Fibroblast of skin of back (primary cell): ENCODE measurements around the gene RPS6KA2.

Experiments used
- DNase-seq: peaks from one replicate; pipeline ENCODE4 v3.0.0-alpha.2; 2013

Gene RPS6KA2

GRCh38 chr6:166633732-166634535 is 6.9 kb upstream of the RPS6KA2 start:
- peak; percentile 73 for DNase-seq

DNA sequence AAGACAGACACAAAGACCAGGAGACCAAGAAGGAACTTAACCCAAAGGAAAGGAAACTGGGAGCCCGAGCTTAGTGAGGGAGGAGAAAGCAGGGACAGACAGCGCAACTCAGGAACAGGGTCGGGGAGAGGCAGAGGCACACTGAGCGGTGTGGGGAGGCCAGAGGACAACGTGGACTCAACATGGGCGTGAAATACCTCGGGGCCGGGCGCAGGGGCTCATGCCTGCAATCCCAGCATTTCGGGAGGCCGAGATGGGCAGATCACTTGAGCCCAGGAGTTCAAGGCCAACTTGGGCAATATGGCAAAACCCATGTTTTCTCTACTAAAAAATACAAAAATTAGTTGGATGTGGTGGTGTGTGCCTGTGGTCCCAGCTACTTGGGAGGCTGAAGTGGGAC is 5.7 kb upstream of the RPS6KA2 start:
- no peak for DNase-seq

DNA sequence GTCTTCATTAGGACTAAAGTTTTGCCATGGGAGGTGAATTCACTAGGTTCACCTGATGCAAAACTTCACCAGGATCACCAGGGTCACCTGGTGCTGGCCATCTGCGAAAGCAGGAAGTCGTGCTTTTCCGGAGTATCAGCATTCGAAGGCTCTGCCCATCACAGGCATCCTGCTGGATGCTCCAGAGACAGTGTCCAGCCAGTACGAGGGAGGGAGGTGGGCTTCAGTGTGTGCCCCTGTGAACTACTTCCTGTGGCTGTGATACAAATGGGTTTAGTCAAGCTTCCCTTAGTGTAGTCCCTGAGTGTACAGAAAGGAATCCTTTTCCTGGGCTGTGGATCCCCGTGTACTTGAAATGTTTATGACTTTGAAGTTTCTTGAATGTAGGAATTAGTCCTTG is 3.4 kb upstream of the RPS6KA2 start:
- no peak for DNase-seq

DNA sequence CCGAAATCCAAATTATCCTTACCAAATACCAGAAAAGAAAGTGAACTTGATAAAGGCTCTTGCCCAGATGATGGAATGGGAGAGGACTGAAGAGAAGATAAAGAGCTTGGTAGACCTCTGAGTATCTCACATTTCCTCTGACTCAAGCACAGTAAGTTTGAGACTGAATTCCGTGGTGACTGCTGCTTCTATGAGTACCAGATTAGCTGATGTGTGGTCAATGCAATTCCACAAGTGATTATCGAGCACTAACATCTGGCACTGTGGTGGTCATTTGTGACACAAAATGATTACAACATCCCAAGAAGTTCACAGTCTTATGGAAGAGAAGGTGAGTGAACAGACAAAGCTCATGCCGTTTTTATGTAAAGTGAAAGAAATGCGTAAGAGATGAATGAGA is 2.6 kb upstream of the RPS6KA2 start:
- peak; percentile 78 for DNase-seq

GRCh38 chr6:166627875-166628801 is 1.1 kb upstream of the RPS6KA2 start:
- DNase-seq: peak; percentile 62

DNA sequence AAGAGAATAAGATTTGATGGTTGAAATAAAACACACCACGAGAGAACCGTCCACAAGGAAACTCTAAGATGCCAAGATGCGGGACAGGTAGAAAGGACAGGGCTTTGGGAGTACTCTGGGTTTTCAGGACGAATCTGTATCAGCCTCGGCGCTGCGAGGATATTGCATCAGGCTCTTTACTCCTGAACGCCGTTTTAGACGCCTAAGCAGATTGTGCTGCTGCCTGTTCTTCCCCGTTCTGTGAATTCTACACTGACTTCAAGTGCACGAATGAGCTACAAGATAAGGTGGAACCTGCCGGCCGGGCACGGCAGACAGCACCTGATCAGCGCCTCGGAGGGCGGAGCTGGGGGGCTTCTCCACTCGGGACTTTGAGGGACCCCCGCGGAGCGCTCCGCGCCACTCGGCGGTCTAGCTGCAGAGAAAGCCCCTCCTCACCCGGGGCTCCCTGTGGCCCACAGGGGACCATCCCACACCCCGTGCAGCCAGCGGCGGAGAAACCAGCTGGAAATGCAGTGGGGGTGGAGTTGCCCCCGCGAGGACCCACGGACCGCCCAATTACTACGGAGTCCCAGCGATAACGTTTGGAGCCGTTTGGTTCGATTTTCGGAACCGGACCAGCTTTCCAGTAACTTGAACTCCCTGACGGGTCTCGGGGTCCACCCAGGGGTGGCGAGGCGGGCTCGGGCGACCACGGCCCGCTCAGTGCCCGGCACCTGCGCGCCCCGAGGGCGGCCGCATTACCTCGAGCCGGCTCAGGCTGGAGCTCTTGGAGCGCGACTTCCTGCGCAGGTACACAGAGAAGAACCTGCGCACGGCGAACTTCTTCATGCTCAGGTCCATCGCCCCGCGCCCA is 646 bp downstream of the RPS6KA2 start:
- DNase-seq: peak; percentile 50

DNA sequence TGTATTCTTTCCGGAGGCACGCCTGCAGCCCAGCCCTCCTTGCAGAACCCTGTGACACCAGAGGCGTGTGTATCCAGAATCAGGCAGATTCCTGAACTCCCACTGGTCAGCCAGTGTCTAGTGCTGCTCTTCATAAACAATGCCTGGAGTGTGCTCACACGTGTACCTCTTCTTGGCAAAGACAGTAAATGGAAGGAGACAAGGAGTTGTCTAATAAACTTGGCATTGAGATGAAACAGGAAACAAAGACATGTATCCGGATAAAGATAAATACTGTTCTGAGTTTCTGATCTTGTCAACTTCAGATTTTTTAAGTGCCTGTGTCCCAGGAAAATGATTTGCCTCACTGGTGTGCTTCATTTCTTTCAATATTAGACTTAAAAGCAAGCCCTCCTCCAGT is 1.7 kb downstream of the RPS6KA2 start:
- DNase-seq: peak; percentile 73

DNA sequence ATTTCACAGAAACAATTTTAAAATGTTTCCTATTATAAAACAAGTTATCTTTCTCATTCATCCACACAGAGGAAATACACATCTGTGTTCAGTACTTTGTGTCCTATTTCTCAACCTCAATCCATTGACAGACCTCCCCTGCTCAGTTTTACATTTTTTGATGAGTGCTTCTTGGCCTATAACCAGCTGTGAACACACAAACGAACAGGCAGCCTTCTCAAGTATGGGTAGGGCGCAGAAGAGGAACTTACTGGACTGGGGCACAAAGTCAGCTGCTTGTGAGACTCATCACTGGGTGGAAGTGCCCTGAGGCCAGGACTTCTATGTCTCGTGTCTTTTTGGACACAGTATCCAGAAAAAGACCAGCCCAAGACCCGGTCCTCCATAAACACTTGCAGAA is 2.8 kb downstream of the RPS6KA2 start:
- DNase-seq: peak; percentile 84

DNA sequence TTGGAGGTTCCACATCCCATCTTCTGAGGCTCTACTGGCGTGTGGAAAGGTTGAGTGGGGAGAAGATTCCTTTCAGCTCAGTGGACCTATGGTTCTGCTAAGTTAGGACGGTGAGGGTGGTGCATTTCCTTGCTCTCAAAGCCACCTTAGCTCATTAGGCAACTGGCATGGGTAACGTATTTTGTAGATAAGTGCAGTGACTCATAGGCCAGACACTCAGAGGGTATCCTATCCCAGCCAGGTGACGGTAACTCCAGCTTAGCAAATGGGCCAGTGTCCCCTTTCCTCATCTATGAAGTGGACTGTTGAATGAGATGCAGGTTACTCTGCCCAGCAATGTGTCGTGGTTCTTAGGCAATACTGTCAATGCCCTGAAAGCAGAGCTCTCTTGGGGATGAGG is 3.7 kb downstream of the RPS6KA2 start:
- DNase-seq: no peak

- no peak for DNase-seq
Observed at GRCh38 chr6:166621114-166621540, 5.9 kb downstream of the RPS6KA2 start.

DNA sequence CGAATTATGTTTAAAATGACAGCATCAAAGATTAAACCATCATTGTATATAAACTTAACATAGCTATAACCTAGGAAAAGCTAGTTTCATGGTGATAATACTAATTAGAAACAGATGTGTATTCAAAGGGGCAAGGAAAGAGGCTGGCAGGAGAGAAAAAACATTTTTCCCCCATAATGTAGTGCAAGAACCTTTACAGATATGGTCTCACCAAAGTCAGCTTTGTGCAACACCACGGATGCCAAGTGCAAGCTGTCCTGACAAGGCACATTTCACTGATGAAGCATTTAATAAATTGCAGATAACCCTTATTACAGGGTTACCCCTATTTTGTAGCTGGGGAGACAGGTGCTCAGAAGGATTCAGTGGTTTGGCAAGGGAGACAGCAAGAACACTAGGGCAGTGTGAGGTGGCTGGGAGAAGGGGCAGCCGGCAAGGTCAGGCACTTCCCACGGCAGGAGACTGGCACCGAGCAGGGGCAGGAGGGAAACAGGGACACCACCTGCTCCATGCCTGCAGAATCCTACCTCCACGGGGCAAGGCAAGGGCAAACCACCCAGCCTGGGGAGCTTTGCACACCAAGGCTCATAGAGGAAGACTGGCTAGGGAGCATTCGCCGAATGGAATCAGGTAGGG is 6.5 kb downstream of the RPS6KA2 start:
- DNase-seq: no peak

DNA sequence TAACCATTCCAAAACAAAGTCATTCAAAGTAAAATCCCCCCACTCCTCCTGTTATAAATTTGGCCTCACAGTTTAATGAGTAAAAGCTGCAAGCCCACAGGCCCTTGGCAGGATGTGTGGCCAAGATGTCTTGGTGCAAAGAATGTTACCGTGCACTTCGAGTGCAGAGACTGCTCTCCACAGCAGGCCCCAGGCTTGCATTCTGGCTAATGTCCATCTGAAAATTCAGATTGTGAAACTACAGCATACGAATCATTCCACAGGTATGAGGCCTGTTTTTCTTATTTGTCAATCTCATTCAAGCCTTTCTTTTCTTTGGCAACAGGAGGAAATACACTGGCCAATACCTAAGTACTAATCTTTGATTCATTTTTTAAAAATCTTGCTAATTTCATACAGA is 7.1 kb downstream of the RPS6KA2 start:
- peak; percentile 98 for DNase-seq

DNA sequence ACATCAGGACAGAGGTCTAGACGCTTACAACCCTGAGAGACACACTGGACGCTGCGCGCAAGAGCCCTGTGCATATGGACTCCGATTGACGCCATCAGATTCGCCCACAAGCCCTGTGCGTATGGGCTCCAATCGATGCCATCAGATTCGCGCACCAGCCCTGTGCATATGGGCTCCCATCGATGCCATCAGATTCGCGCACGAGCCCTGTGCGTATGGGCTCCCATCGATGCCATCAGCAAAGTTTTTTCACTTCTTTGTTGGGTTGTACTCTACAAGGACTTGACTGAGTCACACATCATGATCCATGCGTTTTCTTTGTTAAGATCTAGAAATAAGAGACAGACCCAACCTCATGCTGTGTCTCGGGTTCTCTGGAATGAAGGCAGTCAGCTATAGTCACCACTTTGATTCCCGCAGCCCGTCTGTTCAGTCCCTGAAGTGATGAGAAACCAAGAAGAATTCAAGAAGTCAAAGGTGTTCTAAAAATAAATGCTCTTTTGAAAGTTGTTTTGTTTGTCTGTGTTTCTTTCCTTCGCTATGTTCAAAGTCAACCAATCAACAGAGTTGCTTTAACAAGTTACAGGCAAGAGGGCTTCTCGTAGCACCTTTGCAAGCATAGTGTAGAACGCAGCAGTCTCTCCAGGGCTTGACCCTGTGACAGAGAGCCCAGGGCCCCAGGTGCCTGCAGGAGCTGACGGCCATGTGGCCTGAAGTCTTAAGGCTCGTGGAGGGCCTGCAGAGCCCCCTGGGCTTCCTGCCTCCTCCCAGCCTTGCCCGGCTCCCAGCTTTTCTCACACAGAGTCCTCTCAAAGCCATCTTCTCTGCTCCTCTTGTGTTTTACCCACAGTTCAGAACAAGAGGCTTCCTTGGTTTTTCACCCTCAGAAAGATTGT is 7.9 kb downstream of the RPS6KA2 start:
- peak; percentile 96 for DNase-seq

- no peak for DNase-seq
Observed at GRCh38 chr6:166618251-166618650, 8.8 kb downstream of the RPS6KA2 start.

DNA sequence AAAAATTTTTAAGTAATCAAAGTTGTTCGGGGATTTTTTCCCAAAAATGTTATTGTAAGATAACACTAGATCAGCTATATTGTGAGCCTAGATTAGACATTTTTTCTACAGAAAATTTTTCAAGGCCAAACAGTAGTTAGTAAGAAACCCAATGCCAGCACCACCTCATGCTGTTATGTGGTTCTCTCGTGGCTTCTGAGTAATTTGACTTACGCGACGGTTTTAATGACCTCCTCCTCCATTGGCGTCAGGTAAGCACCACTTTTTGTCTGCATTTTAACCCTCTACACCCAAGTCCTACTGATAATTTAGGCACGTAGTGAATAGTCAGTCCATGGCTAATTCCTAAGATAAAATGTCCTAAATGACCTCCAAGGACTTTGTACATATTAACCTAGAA is 9.7 kb downstream of the RPS6KA2 start:
- DNase-seq: no peak

DNA sequence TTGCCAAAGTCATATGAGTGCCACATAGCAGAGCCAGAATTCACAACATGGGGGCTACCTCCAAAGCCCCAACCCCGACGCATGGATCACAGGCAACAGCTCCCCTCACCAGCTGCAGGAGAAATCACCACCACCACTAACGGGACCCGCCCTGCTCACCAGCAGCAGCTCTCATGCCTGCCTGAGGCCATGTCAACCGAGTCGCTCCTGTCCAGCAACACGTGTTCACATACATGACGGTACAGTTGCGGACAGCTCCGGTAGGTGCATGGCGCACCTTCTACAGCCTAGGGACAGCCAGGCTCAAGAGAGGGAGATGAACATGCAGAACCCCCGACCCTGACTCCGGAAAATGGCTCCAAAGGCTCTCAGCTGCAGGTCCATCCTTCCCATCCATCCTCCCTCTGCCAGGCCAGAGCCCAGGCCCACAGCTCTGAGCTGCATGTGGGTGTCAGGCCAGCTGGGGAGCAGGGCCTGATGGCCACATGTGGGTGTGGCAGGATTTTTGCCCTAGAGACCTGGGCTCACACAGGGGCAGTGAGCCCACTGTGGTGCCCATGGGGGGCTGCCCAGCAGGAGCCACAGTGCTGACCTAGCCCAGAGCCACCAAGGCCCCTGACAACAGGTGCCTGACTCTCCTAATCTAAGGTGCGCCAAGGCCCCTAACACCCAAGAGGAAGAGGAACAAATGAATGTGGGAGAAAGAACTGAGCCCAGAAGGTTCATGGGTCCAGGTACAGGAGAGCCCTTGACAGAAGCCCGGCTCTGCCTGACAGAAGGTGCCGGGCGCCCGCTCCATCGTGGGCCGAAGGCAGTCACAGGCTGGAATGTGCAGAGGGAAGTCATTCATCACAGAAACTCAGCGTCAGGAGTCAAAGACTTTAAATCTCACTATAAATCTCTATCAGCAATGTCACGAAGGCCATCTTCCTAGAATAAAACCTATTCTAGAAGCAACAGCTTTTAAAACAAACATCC is 10.5 kb downstream of the RPS6KA2 start:
- no peak for DNase-seq

- peak; percentile 58 for DNase-seq
Observed at GRCh38 chr6:166615059-166615770, 11.8 kb downstream of the RPS6KA2 start.

DNA sequence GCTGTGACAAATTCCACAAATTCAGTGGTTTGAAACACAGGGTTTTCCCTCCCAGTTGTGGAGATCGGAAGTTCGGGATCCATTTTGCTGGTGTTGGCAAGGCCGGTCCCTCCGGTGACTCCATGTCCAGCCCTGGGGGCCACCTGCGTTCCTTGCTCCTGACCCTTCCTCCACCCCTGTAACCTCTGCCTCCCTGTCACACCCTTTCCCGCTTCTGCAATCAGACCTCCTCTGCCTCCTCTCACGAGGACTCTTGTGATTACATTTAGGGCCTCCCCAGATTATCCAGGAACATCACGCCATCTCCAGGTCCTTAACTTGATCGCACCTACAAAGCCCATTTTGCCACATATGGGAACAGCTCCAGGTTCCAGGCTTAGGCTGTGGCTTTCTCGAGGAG is 12.5 kb downstream of the RPS6KA2 start:
- DNase-seq: no peak

DNA sequence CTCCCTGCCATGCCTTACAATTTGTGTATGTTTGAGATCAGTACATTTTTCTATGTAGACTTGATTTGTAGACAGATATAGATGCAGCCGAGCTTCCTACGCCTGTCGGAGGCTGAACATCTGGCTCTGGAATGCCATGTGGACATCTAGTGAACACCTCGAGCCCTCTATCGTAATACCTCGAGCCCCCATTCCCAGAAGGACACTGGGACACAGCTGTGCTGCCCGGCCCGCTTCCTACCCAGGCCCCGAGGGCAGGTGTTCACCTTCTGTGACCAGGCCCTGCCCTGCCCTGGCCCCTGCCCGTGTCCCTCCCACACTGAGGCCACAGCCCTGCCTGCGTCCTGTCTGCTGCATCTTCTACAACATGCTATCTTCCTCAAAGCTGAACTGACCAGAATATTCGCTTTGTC is 12.9 kb downstream of the RPS6KA2 start:
- DNase-seq: no peak
